ENCODE data around the gene RCL1.
"Not testable (repeated sequence)": the region's sequence is repeated elsewhere in the genome, so short reads cannot be mapped to it uniquely, and the experiment has no call there.

RCL1 gene, protein sequence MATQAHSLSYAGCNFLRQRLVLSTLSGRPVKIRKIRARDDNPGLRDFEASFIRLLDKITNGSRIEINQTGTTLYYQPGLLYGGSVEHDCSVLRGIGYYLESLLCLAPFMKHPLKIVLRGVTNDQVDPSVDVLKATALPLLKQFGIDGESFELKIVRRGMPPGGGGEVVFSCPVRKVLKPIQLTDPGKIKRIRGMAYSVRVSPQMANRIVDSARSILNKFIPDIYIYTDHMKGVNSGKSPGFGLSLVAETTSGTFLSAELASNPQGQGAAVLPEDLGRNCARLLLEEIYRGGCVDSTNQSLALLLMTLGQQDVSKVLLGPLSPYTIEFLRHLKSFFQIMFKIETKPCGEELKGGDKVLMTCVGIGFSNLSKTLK

GRCh38 chr9:4792572-4793458 is at the start of gene RCL1:
Gene RCL1 (plus strand): TSS chr9:4792944. CDS start chr9:4793092, 148 bp downstream.
- DNase-seq (ENCODE audit: low spot score) = peak; percentile 98

- DNase-seq (ENCODE audit: low spot score) = no peak
Observed at GRCh38 chr9:4743131-4743875, 49.4 kb upstream of the RCL1 start.

DNA sequence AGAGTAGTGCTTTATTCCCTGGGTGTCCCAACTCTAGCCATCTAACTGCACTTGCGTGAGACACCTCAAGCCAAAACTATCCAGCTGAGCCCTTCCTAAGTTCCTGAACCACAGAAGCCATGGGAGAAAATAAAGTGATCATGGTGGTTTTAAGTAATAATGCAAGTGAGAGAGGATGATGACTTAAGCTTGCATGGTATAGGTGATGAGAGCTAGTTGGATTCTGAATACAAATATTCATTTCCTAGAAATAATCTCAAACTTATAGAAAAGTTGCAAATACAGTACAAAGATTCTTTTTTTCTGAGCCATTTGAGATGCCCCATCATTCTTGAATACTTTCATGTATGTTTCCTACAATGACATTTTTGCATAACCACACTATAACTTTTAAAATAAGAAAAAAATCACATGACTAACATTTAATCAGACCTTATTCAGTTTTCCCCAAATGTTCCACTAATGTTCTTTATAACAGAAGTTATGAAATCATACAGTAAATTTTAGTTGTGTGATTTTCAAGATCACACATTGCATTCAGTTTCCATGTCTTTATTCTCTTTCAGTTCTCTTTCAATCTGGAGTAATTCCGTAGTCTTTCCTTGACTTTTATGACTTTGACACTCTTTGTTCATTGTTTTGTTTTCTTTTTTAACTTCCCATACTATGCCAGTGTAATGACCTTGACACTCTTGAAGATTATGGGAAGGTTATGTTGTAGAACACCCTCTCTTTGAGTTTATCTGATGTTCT is 46.3 kb upstream of the RCL1 start:
- DNase-seq (ENCODE audit: low spot score) = peak; percentile 14

DNA sequence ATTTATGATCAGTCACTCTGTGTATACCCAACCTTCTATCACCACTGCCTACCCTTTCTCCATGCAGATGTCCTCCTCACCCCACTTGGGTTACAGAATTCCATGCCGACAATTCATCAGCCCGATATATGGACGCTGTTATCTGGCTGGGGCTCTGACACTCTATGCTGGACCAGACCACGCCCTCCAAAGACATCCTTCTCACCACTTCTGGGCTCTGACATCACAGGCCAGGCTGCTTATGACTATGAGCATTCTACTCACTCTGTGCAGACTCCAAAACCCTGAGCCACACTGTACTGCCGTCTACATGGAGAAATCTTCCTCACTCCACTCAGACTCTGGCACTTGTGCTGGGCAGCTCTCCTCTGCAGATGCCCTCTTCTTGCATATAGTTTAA is 44.1 kb upstream of the RCL1 start:
- no peak for DNase-seq (ENCODE audit: low spot score)

DNA sequence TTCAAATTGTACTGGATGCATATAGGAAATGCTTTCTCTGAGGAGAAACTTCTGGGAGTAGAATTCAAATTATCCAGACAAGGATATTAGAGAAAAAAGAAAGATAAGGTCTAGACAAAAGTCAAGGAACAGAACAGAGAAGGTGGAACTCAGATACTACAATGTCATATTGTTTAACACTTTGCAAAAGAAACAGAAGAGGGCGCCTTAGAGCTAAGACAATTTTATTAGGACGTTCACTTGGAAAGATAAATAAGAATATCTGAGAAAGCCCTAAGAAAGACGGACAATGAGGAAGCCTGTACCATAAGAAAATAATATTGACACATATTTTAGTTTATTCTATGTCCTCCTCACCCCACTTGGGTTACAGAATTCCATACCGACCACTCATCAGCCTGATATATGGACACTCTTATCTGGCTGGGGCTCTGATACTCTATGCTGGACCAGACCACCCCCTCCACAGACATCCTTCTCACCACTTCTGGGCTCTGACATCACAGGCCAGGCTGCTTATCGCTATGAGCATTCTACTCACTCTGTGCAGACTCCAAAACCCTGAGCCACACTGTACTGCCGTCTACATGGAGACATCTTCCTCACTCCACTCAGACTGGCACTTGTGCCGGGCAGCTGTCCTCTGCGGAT is 42.6 kb upstream of the RCL1 start:
- peak; percentile 50 for DNase-seq (ENCODE audit: low spot score)

- not testable (repeated sequence) for DNase-seq (ENCODE audit: low spot score)
Observed at GRCh38 chr9:4754530-4754929, 38.2 kb upstream of the RCL1 start.

DNA sequence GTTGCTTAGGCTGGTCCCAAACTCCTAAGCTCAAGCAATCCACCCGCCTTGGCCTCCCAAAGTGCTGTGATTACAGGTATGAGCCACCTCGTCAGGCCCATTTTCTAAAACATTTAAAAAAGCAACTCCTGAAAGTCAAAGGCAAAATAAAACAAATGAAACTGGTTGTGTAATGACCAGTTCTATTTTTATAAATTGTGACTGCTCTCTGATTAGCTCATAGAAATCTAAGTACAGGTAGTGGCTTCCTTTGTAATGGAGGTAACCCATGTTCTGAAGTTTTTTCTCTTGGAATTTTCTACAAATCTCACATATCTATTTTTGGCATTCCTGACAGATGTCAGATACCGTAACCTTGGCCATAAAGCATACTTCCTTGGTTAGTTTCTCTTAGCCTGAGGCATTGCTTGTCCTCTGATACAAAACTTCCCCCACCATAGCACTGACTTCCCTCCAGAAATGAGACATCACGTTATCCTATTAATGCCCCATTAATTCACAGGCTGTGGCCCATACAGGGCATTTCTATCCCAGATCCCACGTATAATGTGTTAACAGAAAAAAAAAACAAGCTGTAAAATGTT is 37.6 kb upstream of the RCL1 start:
- DNase-seq (ENCODE audit: low spot score) = no peak

DNA sequence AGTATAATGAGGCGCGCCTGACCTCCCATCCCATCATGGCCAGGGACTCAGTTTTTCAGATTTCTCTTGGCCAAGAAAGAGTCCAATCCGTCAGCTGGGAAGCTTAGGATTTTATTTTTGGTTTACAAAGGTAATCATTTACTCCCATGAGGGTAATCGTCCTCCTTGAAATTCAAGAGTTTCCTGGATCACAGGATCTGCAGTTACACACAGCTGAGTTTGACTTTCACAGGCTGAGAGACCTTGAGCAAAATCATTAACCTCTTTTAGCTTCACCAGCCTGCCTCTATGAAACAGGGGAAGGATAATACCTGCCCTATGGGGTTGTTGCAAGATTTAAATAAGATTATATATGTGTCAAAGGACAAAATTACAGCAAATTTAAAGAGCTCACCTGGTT is 36.3 kb upstream of the RCL1 start:
- DNase-seq (ENCODE audit: low spot score) = no peak

DNA sequence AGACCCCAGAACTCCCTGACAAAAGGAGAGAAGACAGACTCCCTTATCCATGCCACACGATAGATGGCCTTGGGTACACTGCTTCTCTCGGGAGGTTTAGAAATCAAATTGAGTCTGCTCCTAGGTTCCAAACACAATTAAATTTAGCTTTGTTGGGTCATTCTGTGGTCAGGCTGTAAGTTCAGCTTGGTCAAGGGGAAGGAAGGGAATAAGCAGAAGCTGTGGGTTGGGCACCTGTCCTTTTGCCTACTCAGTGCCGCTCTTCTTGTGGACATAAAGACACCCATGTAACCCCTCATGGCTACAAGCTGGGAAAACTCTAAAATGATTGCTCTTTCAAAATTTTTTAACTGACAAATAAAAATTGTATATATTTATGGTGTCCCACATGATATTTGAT is 32.6 kb upstream of the RCL1 start:
- DNase-seq (ENCODE audit: low spot score) = no peak

DNA sequence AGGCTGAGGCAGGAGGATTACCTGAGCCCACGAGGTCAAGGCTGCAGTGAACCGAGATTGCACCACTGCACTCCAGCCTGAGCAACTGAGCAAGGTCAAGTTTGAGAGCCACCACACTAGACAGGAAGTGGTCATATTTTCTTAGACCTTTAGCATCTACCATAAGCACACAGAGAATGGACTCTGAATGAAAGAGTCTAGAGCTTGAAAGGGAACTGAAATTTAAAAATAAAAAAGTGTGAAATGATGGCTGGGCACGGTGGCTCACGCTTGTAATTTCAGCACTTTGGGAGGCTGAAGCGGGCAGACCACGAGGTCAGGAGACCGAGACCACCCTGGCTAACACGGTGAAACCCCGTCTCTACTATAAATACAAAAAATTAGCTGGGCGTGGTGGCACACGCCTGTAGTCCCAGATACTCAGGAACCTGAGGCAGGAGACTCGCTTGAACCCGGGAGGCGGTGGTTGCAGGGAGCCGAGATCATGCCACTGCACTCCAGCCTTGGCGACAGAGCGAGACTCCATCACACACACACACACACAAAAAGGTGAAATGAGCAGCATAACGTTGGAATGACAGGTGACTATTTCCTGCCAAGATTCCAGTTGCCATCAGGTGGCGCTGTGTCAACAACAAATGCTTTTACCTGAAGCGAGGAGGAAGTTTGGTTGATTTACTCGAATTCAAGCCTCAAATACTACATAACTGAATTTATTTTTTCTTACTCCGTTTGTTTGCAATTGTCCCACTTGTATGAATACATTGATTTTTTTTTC is 30.4 kb upstream of the RCL1 start:
- DNase-seq (ENCODE audit: low spot score) = peak; percentile 82

GRCh38 chr9:4762886-4763541 is 29.7 kb upstream of the RCL1 start:
- DNase-seq (ENCODE audit: low spot score) = no peak

DNA sequence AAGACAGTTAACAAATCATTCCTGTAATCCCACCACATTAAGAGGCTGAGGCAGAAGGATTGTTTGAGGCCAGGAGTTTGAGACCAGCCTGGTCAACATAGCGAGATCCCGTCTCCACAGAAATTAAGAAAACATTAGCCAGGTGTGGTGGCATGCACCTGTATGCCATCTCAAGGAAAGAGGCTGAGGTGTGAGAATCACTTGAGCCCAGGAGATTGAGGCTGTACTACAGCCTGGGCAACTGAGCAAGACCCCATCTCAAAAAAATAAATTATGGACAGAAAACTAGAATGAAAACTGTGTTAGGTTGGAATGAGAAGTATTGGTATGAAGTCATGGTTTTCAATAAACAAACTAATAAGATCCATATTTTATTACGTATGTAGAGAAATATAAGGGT is 28.7 kb upstream of the RCL1 start:
- no peak for DNase-seq (ENCODE audit: low spot score)

DNA sequence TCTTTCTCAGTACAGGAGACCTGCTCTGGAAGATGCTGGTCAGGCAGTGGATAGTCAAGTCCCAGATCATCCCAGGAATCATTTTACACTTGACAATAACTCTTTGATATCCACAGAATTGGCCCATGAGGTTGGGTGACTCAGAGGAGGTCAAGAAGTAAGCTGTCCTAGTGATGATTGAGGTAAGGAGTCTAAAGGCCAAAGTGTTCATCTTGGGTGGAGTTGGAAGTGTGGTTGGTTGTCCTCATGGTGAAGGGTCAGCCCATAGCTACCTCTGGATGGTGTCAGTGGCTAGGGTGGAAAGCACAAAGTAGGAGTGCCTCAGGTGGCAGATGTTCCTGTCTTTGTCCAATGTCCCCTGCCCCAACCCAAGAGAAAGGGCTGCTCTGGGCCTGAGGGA is 24.1 kb upstream of the RCL1 start:
- no peak for DNase-seq (ENCODE audit: low spot score)

DNA sequence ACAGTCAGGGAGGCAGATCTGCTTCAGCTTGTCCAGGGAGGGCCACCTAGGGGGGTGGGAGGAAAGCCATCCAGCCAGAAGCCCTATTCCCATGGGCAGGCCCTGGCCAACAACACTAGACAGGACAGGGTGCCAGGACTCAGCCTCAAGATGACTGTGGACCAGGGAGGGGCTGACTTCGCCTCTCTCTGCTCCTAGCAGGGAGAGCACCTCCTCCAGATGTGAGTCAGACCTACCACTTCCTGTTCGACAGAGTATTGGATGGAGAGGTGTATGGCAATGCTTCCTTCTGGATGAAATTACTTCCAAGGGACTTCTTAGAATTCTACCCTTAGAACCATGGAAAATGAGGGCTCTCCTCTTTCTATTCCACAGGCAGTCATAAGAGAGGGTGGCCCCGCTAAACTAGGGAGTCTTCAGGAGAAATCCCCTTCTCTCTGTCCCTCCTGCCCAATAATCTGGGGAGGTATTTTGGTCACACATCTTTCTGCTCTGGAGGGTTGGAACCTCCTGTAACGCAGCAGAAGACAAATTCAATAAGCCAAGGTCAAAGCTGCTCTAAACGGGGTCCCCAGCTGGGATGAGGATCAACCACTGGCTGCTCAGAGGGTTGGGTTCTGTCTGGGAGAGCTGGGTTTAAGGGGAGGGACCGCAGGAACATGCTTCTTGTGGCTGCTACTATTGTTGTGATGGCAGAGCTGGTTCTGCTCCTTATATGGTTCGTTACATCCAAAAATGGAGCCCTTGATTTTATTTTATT is 23.2 kb upstream of the RCL1 start:
- DNase-seq (ENCODE audit: low spot score) = peak; percentile 28

- DNase-seq (ENCODE audit: low spot score) = no peak
Observed at GRCh38 chr9:4771788-4772187, 21.0 kb upstream of the RCL1 start.

- DNase-seq (ENCODE audit: low spot score) = no peak
Observed at GRCh38 chr9:4774209-4774608, 18.5 kb upstream of the RCL1 start.

DNA sequence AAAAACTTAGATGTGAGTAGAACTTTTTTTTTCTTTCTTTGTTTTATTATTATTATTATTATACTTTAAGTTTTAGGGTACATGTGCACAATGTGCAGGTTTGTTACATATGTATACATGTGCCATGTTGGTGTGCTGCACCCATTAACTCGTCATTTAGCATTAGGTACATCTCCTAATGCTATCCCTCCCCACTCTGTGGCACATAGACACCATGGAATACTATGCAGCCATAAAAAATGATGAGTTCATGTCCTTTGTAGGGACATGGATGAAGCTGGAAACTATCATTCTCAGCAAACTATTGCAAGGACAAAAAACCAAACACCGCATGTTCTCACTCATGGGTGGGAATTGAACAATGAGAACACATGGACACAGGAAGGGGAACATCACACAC is 17.8 kb upstream of the RCL1 start:
- DNase-seq (ENCODE audit: low spot score) = not testable (repeated sequence)

GRCh38 chr9:4780651-4781050 is 12.1 kb upstream of the RCL1 start:
- no peak for DNase-seq (ENCODE audit: low spot score)

DNA sequence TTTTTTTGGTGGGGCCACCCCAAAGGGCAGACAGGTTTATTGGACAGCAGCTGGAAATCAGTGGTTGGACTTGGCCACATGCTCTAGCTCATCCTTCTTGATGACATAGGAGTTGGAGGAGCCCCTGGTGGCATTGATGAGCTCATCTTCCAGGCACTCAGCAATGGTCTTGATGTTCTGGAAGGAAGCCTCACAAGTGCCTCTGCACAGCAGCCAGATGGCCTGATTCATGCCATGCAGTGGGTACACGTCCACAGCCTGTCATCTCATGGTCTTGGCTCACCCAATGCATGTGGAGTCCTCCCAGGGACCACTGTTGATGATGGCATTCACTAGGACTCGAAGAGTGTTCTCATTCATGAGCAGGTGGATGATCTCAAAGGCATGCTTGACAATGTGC is 11.3 kb upstream of the RCL1 start:
- no peak for DNase-seq (ENCODE audit: low spot score)
